ENCODE results near the gene MCCD1. TPM values are rescaled to one million over a fixed set of nuclear protein-coding genes. Genes with fewer than 3 reads are reported as not detected.

Gene MCCD1
- total RNA-seq, 3 donors from 2014 or later: not detected

GRCh38 chr6:31541059-31541657, 12.4 kb downstream of the MCCD1 start:
- H3K36me3 ChIP-seq: peaks cover 2% of the 10 kb centered on the region
- H3K27ac ChIP-seq: peak overlapping the region; percentile 95 to 97
- H3K27me3 ChIP-seq: no peaks in the 10 kb centered on the region
- H3K4me1 ChIP-seq: peaks cover 11 to 22% of the 10 kb centered on the region in 2 donors
- intact Hi-C loops (cut with DNase I; ENCODE audit: low total_unique reads): no loop called here
- peak overlapping the region; percentile 62 to 80 (median 67) for H3K4me3 ChIP-seq
- TF ChIP-seq CTCF (IDR thresholded peaks at IDR 0.05): peak in 1 of 3 donors; percentile 7
- peak in 1 of 3 donors; percentile 7 for TF ChIP-seq POLR2AphosphoS5 (IDR thresholded peaks at IDR 0.05)
- TF ChIP-seq POLR2A (IDR thresholded peaks at IDR 0.05): no peak
- peak in 1 of 2 donors; percentile 39 for DNase-seq (ENCODE audit: low spot score in 2 of 2)
- H3K9me3 ChIP-seq: no peaks in the 10 kb centered on the region

GRCh38 chr6:31541658-31542521, 13.1 kb downstream of the MCCD1 start, which contains the start of gene DDX39B:
Gene DDX39B (minus strand): TSS chr6:31542003. CDS start chr6:31540532, 1,471 bp downstream.
- intact Hi-C loops (cut with DNase I; ENCODE audit: low total_unique reads): no loop called here

GRCh38 chr6:31543639-31544038, 14.9 kb downstream of the MCCD1 start:
- Histone ChIP-seq H3K27ac (no peak overlapping the region), H3K9me3 (no peaks in the 10 kb centered on the region), H3K27me3 (no peaks in the 10 kb centered on the region), H3K36me3 (no peaks in the 10 kb centered on the region), H3K4me3 (no peak overlapping the region), H3K4me1 (peaks cover 11 to 29% of the 10 kb centered on the region in 2 donors)
- DNase-seq (ENCODE audit: low spot score in 2 of 2): no peak
- TF ChIP-seq POLR2AphosphoS5 (IDR thresholded peaks at IDR 0.05): no peak
- no peak for TF ChIP-seq POLR2A (IDR thresholded peaks at IDR 0.05)
- TF ChIP-seq CTCF (IDR thresholded peaks at IDR 0.05): no peak
- intact Hi-C loops (cut with DNase I; ENCODE audit: low total_unique reads): no loop called here

More at GRCh38 chr6:31541658-31542521, 13.1 kb downstream of the MCCD1 start, which contains the start of gene DDX39B:
- DNase-seq (ENCODE audit: low spot score in 2 of 2): peak; percentile 94 to 96
- Histone ChIP-seq H3K27me3 (no peaks in the 10 kb centered on the region), H3K9me3 (no peaks in the 10 kb centered on the region), H3K4me1 (peaks cover 11 to 22% of the 10 kb centered on the region in 2 donors), H3K36me3 (no peaks in the 10 kb centered on the region), H3K27ac (peak within 1 kb of the TSS; percentile 95 to 97), H3K4me3 (peak within 1 kb of the TSS; percentile 62 to 80 (median 67))
- TF ChIP-seq POLR2A (IDR thresholded peaks at IDR 0.05): peak; percentile 78
- TF ChIP-seq CTCF (IDR thresholded peaks at IDR 0.05): no peak
- peak; percentile 99 to 100 (median 100) for TF ChIP-seq POLR2AphosphoS5 (IDR thresholded peaks at IDR 0.05)

GRCh38 chr6:31544676-31545075, 15.9 kb downstream of the MCCD1 start:
- intact Hi-C loops (cut with DNase I; ENCODE audit: low total_unique reads): loop anchor here (5.0 kb wide), 1 partner anchor 48 kb away; the partner anchor contains the start of gene NCR3
- H3K9me3 ChIP-seq: no peaks in the 10 kb centered on the region
- H3K27me3 ChIP-seq: no peaks in the 10 kb centered on the region
- H3K4me3 ChIP-seq: no peak overlapping the region
- H3K36me3 ChIP-seq: no peaks in the 10 kb centered on the region
- no peak for DNase-seq (ENCODE audit: low spot score in 2 of 2)
- no peak for TF ChIP-seq POLR2A (IDR thresholded peaks at IDR 0.05)
- TF ChIP-seq POLR2AphosphoS5 (IDR thresholded peaks at IDR 0.05): no peak
- no peak for TF ChIP-seq CTCF (IDR thresholded peaks at IDR 0.05)
- no peak overlapping the region for H3K27ac ChIP-seq
- H3K4me1 ChIP-seq: peaks cover 2 to 19% of the 10 kb centered on the region in 2 donors
